Trophoblast cell (in vitro differentiated cells and primary cell): ENCODE results near the gene OCSTAMP.

Experiments used
- DNase-seq, 2 donors: peaks; one replicate each; pipeline ENCODE4 v3.0.0-alpha.2; 2016
- H2AFZ ChIP-seq: 2 replicates; pipeline ENCODE4 v1.6.1; 2013; ENCODE audit warnings: low read length, moderate library complexity, mild to moderate bottlenecking; ENCODE audit not compliant: insufficient read depth, poor library complexity
- H2AK5ac ChIP-seq: 2 replicates; pipeline ENCODE4 v1.6.1; 2013; ENCODE audit warnings: mild to moderate bottlenecking, low read length
- H2BK120ac ChIP-seq: 2 replicates; pipeline ENCODE4 v1.6.1; 2013; ENCODE audit warnings: low read length, mild to moderate bottlenecking, moderate library complexity; ENCODE audit not compliant: insufficient read depth, poor library complexity
- H2BK12ac ChIP-seq: 2 replicates; pipeline ENCODE4 v1.6.1; 2013; ENCODE audit warnings: mild to moderate bottlenecking, low read length, moderate library complexity
- H2BK5ac ChIP-seq: 2 replicates; pipeline ENCODE4 v1.6.1; 2013; ENCODE audit warnings: low read length, low read depth, moderate library complexity, mild to moderate bottlenecking; ENCODE audit not compliant: poor library complexity
- H3K14ac ChIP-seq: 2 replicates; pipeline ENCODE4 v1.6.1; 2013; ENCODE audit warnings: mild to moderate bottlenecking, low read length
- H3K18ac ChIP-seq: 2 replicates; pipeline ENCODE4 v1.6.1; 2013; ENCODE audit warnings: mild to moderate bottlenecking, low read length
- H3K23ac ChIP-seq: 2 replicates; pipeline ENCODE4 v1.6.1; 2013; ENCODE audit warnings: low read length
- H3K27ac ChIP-seq: 2 replicates; pipeline ENCODE4 v1.5.1; 2013; ENCODE audit warnings: low read depth, mild to moderate bottlenecking, inconsistent platforms, low read length, moderate library complexity
- H3K27me3 ChIP-seq: 2 replicates; pipeline ENCODE4 v1.6.1; 2013; ENCODE audit warnings: inconsistent platforms, mild to moderate bottlenecking, low read length, moderate library complexity; ENCODE audit not compliant: insufficient read depth
- H3K36me3 ChIP-seq, 2 experiments: 1 replicate in 1 of 2; 2 replicates in 1 of 2; pipeline ENCODE4 v1.6.1; 2013; ENCODE audit warnings: low read length in 2 of 2, mild to moderate bottlenecking in 2 of 2, moderate library complexity in 1 of 2; ENCODE audit not compliant: insufficient read depth in 2 of 2, control insufficient read depth in 1 of 2
- H3K4ac ChIP-seq: 2 replicates; pipeline ENCODE4 v1.6.1; 2013; ENCODE audit warnings: low read depth, mild to moderate bottlenecking, low read length, moderate library complexity
- H3K4me1 ChIP-seq, 2 experiments: 1 replicate in 1 of 2; 2 replicates in 1 of 2; pipeline ENCODE4 v1.6.1; 2013; ENCODE audit warnings: low read length in 2 of 2, mild to moderate bottlenecking in 2 of 2, moderate library complexity in 1 of 2; ENCODE audit not compliant: insufficient read depth in 2 of 2, control insufficient read depth in 1 of 2
- H3K4me2 ChIP-seq: 2 replicates; pipeline ENCODE4 v1.6.1; 2013; ENCODE audit warnings: inconsistent platforms, mild to moderate bottlenecking, low read length, moderate library complexity
- H3K4me3 ChIP-seq: 2 replicates; pipeline ENCODE4 v1.5.1; 2013; ENCODE audit warnings: mild to moderate bottlenecking, low read depth, low read length, inconsistent platforms
- H3K79me1 ChIP-seq: one replicate; pipeline ENCODE4 v1.6.1; 2013; ENCODE audit warnings: low read length
- H3K79me2 ChIP-seq: 2 replicates; pipeline ENCODE4 v1.6.1; 2013; ENCODE audit warnings: low read length, mild to moderate bottlenecking; ENCODE audit not compliant: control insufficient read depth, insufficient read depth, poor library complexity
- H3K9ac ChIP-seq: 2 replicates; pipeline ENCODE4 v1.6.1; 2013; ENCODE audit warnings: mild to moderate bottlenecking, low read length
- H3K9me3 ChIP-seq: 2 replicates; pipeline ENCODE4 v1.6.1; 2013; ENCODE audit warnings: low read depth, mild to moderate bottlenecking, control low read depth, inconsistent platforms, low read length; ENCODE audit not compliant: insufficient read depth
- H4K12ac ChIP-seq: 2 replicates; pipeline ENCODE4 v1.6.1; 2013; ENCODE audit warnings: low read depth, mild to moderate bottlenecking, low read length, moderate library complexity
- H4K8ac ChIP-seq: 2 replicates; pipeline ENCODE4 v1.6.1; 2013; ENCODE audit warnings: low read depth, mild to moderate bottlenecking, low read length, moderate library complexity
- H4K91ac ChIP-seq: one replicate; pipeline ENCODE4 v1.6.1; 2013; ENCODE audit warnings: low read depth, mild to moderate bottlenecking, low read length, moderate library complexity
- WGBS: extraction: QIAGEN DNeasy Blood & Tissue Kit; methylation state at CpG from one replicate; pipeline ENCODE4 v1.1.7; 2013; ENCODE audit warnings: missing lambda C conversion rate; ENCODE audit not compliant: insufficient read length, insufficient coverage; ENCODE audit errors: extremely low coverage; 5-methylcytosine and 5-hydroxymethylcytosine counted together

Gene OCSTAMP

DNA sequence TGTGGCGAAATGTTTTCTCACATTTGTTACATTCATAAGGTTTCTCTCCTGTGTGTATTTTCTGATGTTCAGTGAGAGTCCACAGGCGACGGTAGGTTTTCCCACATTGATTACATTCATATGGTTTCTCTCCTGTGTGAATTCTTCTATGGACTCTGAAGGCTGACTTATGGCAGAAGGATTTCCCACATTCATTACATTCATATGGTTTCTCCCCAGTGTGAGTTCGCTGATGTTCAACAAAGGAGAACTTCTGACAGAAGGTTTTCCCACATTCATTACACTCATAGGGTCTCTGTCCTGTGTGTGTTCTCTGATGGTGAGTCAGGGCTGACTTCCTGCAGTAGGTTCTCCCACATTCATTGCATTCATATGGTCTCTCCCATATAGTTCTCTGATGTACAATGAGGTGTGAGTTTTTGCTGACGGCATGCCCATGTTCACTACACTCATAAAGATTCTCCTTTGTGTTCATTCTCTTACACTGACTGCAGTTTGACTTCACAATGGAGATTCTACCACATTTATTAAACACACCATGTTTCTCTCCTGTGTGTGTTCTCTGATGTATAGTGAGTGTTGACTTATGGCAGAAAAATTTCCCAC is 49.0 kb downstream of the OCSTAMP start:
- H3K27me3 ChIP-seq: no peaks in the 10 kb centered on the region
- peaks cover 9% of the 10 kb centered on the region for H3K9me3 ChIP-seq
- DNase-seq: peak in 1 of 2 donors; percentile 6
- H2AK5ac ChIP-seq: no peak overlapping the region
- H3K4me3 ChIP-seq: no peak overlapping the region
- H2BK5ac ChIP-seq: no peak overlapping the region
- no peak overlapping the region for H2AFZ ChIP-seq
- H4K91ac ChIP-seq: no peak overlapping the region
- peaks cover 9 to 27% of the 10 kb centered on the region in 2 experiments for H3K36me3 ChIP-seq
- no peak overlapping the region for H4K8ac ChIP-seq
- H2BK120ac ChIP-seq: no peak overlapping the region
- no peak overlapping the region for H3K4me2 ChIP-seq
- H3K18ac ChIP-seq: no peak overlapping the region
- no peak overlapping the region for H3K14ac ChIP-seq
- no peaks in the 10 kb centered on the region for H3K4me1 ChIP-seq
- no peak overlapping the region for H2BK12ac ChIP-seq
- no peaks in the 10 kb centered on the region for H3K79me1 ChIP-seq
- H4K12ac ChIP-seq: no peak overlapping the region
- no CpG with 5 or more reads among the region's 5 CpGs for WGBS
- H3K23ac ChIP-seq: no peak overlapping the region
- no peak overlapping the region for H3K27ac ChIP-seq
- H3K4ac ChIP-seq: no peak overlapping the region
- no peaks in the 10 kb centered on the region for H3K79me2 ChIP-seq
- H3K9ac ChIP-seq: no peak overlapping the region

DNA sequence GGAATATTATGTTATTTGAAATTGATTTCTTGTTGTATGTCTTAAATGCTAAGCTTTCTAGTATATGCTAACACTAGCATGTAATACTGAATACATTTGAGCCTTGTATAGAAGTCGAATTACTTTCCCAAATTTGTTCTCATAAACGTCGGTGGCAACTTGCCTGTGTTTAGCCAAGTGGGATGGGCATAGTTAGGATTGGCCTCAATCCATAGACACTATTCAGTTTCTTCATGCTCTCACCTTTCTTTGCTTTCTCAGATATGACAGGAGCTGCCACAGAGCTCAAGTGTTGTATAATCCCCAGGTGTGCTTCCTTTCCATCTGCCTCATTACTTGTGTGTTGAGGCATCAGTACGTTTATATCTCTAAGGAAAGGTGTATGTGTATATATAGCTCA is 56.4 kb downstream of the OCSTAMP start:
- no peak overlapping the region for H4K8ac ChIP-seq
- no peak overlapping the region for H2BK5ac ChIP-seq
- H3K27ac ChIP-seq: no peak overlapping the region
- no peak overlapping the region for H3K4me2 ChIP-seq
- no peak overlapping the region for H3K4me3 ChIP-seq
- H3K79me2 ChIP-seq: no peaks in the 10 kb centered on the region
- H3K4ac ChIP-seq: no peak overlapping the region
- H3K14ac ChIP-seq: no peak overlapping the region
- no peak overlapping the region for H4K12ac ChIP-seq
- H3K18ac ChIP-seq: no peak overlapping the region
- no CpG with 5 or more reads among the region's 4 CpGs for WGBS
- H3K9me3 ChIP-seq: no peaks in the 10 kb centered on the region
- no peak overlapping the region for H3K9ac ChIP-seq
- H3K79me1 ChIP-seq: no peaks in the 10 kb centered on the region
- H3K4me1 ChIP-seq: no peaks in the 10 kb centered on the region
- DNase-seq: no peak
- H2AFZ ChIP-seq: no peak overlapping the region
- H3K36me3 ChIP-seq: peaks cover 3 to 14% of the 10 kb centered on the region in 2 experiments
- no peak overlapping the region for H2AK5ac ChIP-seq
- no peak overlapping the region for H4K91ac ChIP-seq
- H2BK120ac ChIP-seq: no peak overlapping the region
- no peak overlapping the region for H3K23ac ChIP-seq
- no peaks in the 10 kb centered on the region for H3K27me3 ChIP-seq
- H2BK12ac ChIP-seq: no peak overlapping the region

DNA sequence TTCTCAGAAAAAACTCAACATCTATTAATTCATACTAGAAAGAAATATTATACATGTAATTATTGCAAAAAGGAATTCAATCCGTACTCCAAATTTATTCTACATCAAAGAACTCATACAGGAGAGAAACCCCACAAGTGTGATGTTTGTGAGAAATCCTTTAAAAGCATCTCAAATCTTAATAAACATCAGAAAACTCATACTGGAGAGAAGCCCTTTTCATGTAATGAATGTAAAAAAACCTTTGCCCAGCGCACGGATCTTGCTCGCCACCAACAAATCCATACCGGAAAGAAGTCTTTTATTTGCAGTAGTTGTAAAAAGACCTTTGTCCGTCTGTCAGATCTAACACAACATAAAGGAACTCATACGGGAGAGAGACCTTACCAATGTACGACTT is 59.1 kb downstream of the OCSTAMP start:
- Histone ChIP-seq H2AK5ac (no peak overlapping the region), H3K4ac (no peak overlapping the region), H3K4me3 (no peak overlapping the region), H2AFZ (no peak overlapping the region), H3K4me1 (no peaks in the 10 kb centered on the region), H2BK5ac (no peak overlapping the region), H4K8ac (no peak overlapping the region), H3K79me2 (no peaks in the 10 kb centered on the region), H3K27ac (no peak overlapping the region), H3K9ac (no peak overlapping the region), H3K14ac (no peak overlapping the region), H2BK12ac (no peak overlapping the region), H3K27me3 (no peaks in the 10 kb centered on the region), H3K9me3 (no peaks in the 10 kb centered on the region), H4K91ac (no peak overlapping the region), H3K23ac (no peak overlapping the region), H2BK120ac (no peak overlapping the region), H3K18ac (no peak overlapping the region), H3K4me2 (no peak overlapping the region), H3K36me3 (peaks cover 0 to 4% of the 10 kb centered on the region in 2 experiments), H3K79me1 (no peaks in the 10 kb centered on the region), H4K12ac (no peak overlapping the region)
- WGBS: no CpG with 5 or more reads among the region's 8 CpGs
- no peak for DNase-seq
